Activated naive CD8-positive, alpha-beta T cell treated with anti-CD3 and anti-CD28 coated beads, Interleukin-2, amount 50 U/mL, for 24 hours (primary cell): ENCODE measurements around the gene DAB2IP.

ENCODE experiments used
- ATAC-seq: fragments of 150-1000 bp; cut with Tn5 transposase; one replicate; pipeline ENCODE4 v1.10.0; 2021
- DNase-seq: peaks from one replicate; pipeline ENCODE4 v3.0.0; 2021
- H3K27ac Mint-ChIP-seq: one replicate; pipeline ENCODE4 v1.8.0; 2021; ENCODE audit warnings: mild to moderate bottlenecking, mixed read lengths
- H3K27me3 Mint-ChIP-seq: one replicate; pipeline ENCODE4 v1.8.0; 2021; ENCODE audit warnings: mixed read lengths
- H3K36me3 Mint-ChIP-seq: one replicate; pipeline ENCODE4 v1.8.0; 2021; ENCODE audit warnings: low read depth, mixed read lengths
- H3K4me1 Mint-ChIP-seq: one replicate; pipeline ENCODE4 v1.8.0; 2021; ENCODE audit warnings: mixed read lengths
- H3K4me3 Mint-ChIP-seq: one replicate; pipeline ENCODE4 v1.8.0; 2021; ENCODE audit warnings: mild to moderate bottlenecking, moderate library complexity, mixed read lengths
- H3K9me3 Mint-ChIP-seq: one replicate; pipeline ENCODE4 v1.8.0; 2021; ENCODE audit warnings: mixed read lengths

DAB2IP gene

GRCh38 chr9:121729769-121730562 is 78.5 kb downstream of the DAB2IP start:
- DNase-seq = no peak
- Mint-ChIP-seq H3K4me1 (peaks cover 3% of the 10 kb centered on the region), H3K27me3 (peaks cover 11% of the 10 kb centered on the region), H3K36me3 (no peaks in the 10 kb centered on the region), H3K9me3 (no peaks in the 10 kb centered on the region), H3K4me3 (no peak overlapping the region), H3K27ac (no peak overlapping the region)
- ATAC-seq = no peak

GRCh38 chr9:121731090-121731489 is 79.7 kb downstream of the DAB2IP start:
- ATAC-seq (no peak), DNase-seq (no peak)
- Mint-ChIP-seq H3K4me1 (peaks cover 6% of the 10 kb centered on the region), H3K27me3 (peaks cover 22% of the 10 kb centered on the region), H3K36me3 (no peaks in the 10 kb centered on the region), H3K9me3 (no peaks in the 10 kb centered on the region), H3K4me3 (no peak overlapping the region), H3K27ac (no peak overlapping the region)

- ATAC-seq (no peak), DNase-seq (no peak)
- no peaks in the 10 kb centered on the region for H3K9me3 Mint-ChIP-seq
- no peak overlapping the region for H3K27ac Mint-ChIP-seq
- H3K27me3 Mint-ChIP-seq = peaks cover 24% of the 10 kb centered on the region
- H3K4me3 Mint-ChIP-seq = no peak overlapping the region
- peaks cover 9% of the 10 kb centered on the region for H3K4me1 Mint-ChIP-seq
- H3K36me3 Mint-ChIP-seq = no peaks in the 10 kb centered on the region
Measured at GRCh38 chr9:121731919-121732318, 80.5 kb downstream of the DAB2IP start.

GRCh38 chr9:121732389-121732788 is 81.0 kb downstream of the DAB2IP start:
- peaks cover 9% of the 10 kb centered on the region for H3K4me1 Mint-ChIP-seq
- no peaks in the 10 kb centered on the region for H3K36me3 Mint-ChIP-seq
- H3K27ac Mint-ChIP-seq = no peak overlapping the region
- ATAC-seq = no peak
- H3K27me3 Mint-ChIP-seq = peaks cover 27% of the 10 kb centered on the region
- no peak for DNase-seq
- H3K4me3 Mint-ChIP-seq = no peak overlapping the region
- H3K9me3 Mint-ChIP-seq = no peaks in the 10 kb centered on the region

GRCh38 chr9:121732886-121733285 is 81.5 kb downstream of the DAB2IP start:
- Mint-ChIP-seq H3K4me3 (no peak overlapping the region), H3K27ac (no peak overlapping the region), H3K27me3 (peaks cover 27% of the 10 kb centered on the region), H3K4me1 (peaks cover 9% of the 10 kb centered on the region), H3K36me3 (no peaks in the 10 kb centered on the region), H3K9me3 (no peaks in the 10 kb centered on the region)
- DNase-seq (no peak), ATAC-seq (no peak)

- Mint-ChIP-seq H3K4me1 (peaks cover 9% of the 10 kb centered on the region), H3K36me3 (no peaks in the 10 kb centered on the region), H3K27ac (no peak overlapping the region), H3K4me3 (no peak overlapping the region), H3K9me3 (no peaks in the 10 kb centered on the region), H3K27me3 (peaks cover 27% of the 10 kb centered on the region)
- ATAC-seq = no peak
- DNase-seq = no peak
Measured at GRCh38 chr9:121734465-121734864, 83.0 kb downstream of the DAB2IP start.

- Mint-ChIP-seq H3K4me1 (peaks cover 9% of the 10 kb centered on the region), H3K27ac (no peak overlapping the region), H3K9me3 (no peaks in the 10 kb centered on the region), H3K27me3 (peaks cover 27% of the 10 kb centered on the region), H3K4me3 (no peak overlapping the region), H3K36me3 (no peaks in the 10 kb centered on the region)
- ATAC-seq (peak; percentile 52), DNase-seq (no peak)
Measured at GRCh38 chr9:121735065-121735792, 83.8 kb downstream of the DAB2IP start.

- H3K36me3 Mint-ChIP-seq = no peaks in the 10 kb centered on the region
- no peaks in the 10 kb centered on the region for H3K9me3 Mint-ChIP-seq
- DNase-seq (no peak), ATAC-seq (no peak)
- H3K4me1 Mint-ChIP-seq = peaks cover 9% of the 10 kb centered on the region
- H3K27ac Mint-ChIP-seq = peak overlapping the region; percentile 6
- H3K27me3 Mint-ChIP-seq = peaks cover 27% of the 10 kb centered on the region
- H3K4me3 Mint-ChIP-seq = no peak overlapping the region
Measured at GRCh38 chr9:121735793-121736770, 84.6 kb downstream of the DAB2IP start.

GRCh38 chr9:121736934-121737462 is 85.6 kb downstream of the DAB2IP start:
- H3K4me3 Mint-ChIP-seq = no peak overlapping the region
- ATAC-seq (no peak), DNase-seq (peak; percentile 7)
- peaks cover 27% of the 10 kb centered on the region for H3K27me3 Mint-ChIP-seq
- no peaks in the 10 kb centered on the region for H3K9me3 Mint-ChIP-seq
- no peak overlapping the region for H3K27ac Mint-ChIP-seq
- H3K4me1 Mint-ChIP-seq = peaks cover 9% of the 10 kb centered on the region
- H3K36me3 Mint-ChIP-seq = no peaks in the 10 kb centered on the region

- Mint-ChIP-seq H3K9me3 (no peaks in the 10 kb centered on the region), H3K4me1 (peaks cover 6% of the 10 kb centered on the region), H3K36me3 (no peaks in the 10 kb centered on the region), H3K4me3 (no peak overlapping the region), H3K27me3 (peaks cover 27% of the 10 kb centered on the region), H3K27ac (no peak overlapping the region)
- ATAC-seq = no peak
- DNase-seq = no peak
Measured at GRCh38 chr9:121737481-121737931, 86.1 kb downstream of the DAB2IP start.

GRCh38 chr9:121738411-121738810 is 87.0 kb downstream of the DAB2IP start:
- no peaks in the 10 kb centered on the region for H3K9me3 Mint-ChIP-seq
- H3K4me3 Mint-ChIP-seq = no peak overlapping the region
- no peaks in the 10 kb centered on the region for H3K36me3 Mint-ChIP-seq
- H3K4me1 Mint-ChIP-seq = peaks cover 6% of the 10 kb centered on the region
- H3K27ac Mint-ChIP-seq = no peak overlapping the region
- ATAC-seq (no peak), DNase-seq (no peak)
- peaks cover 27% of the 10 kb centered on the region for H3K27me3 Mint-ChIP-seq

- no peak overlapping the region for H3K27ac Mint-ChIP-seq
- ATAC-seq (no peak), DNase-seq (no peak)
- H3K4me1 Mint-ChIP-seq = peaks cover 6% of the 10 kb centered on the region
- H3K27me3 Mint-ChIP-seq = peaks cover 25% of the 10 kb centered on the region
- H3K4me3 Mint-ChIP-seq = no peak overlapping the region
- no peaks in the 10 kb centered on the region for H3K9me3 Mint-ChIP-seq
- H3K36me3 Mint-ChIP-seq = no peaks in the 10 kb centered on the region
Measured at GRCh38 chr9:121738968-121739367, 87.5 kb downstream of the DAB2IP start.

GRCh38 chr9:121739971-121740370 is 88.5 kb downstream of the DAB2IP start:
- ATAC-seq (no peak), DNase-seq (no peak)
- no peak overlapping the region for H3K4me3 Mint-ChIP-seq
- H3K4me1 Mint-ChIP-seq = peaks cover 6% of the 10 kb centered on the region
- peaks cover 19% of the 10 kb centered on the region for H3K27me3 Mint-ChIP-seq
- no peaks in the 10 kb centered on the region for H3K36me3 Mint-ChIP-seq
- H3K9me3 Mint-ChIP-seq = no peaks in the 10 kb centered on the region
- H3K27ac Mint-ChIP-seq = no peak overlapping the region

GRCh38 chr9:121741228-121741918 is 89.9 kb downstream of the DAB2IP start:
- Mint-ChIP-seq H3K36me3 (no peaks in the 10 kb centered on the region), H3K4me1 (peaks cover 4% of the 10 kb centered on the region), H3K9me3 (no peaks in the 10 kb centered on the region), H3K4me3 (no peak overlapping the region), H3K27me3 (peaks cover 8% of the 10 kb centered on the region), H3K27ac (no peak overlapping the region)
- DNase-seq = no peak
- ATAC-seq = no peak
